CD4-positive, alpha-beta T cell treated with Interleukin-17A for 1 hour (primary cell): ENCODE data around the gene NFATC2.
"Not testable (repeated sequence)": the region's sequence is repeated elsewhere in the genome, so short reads cannot be mapped to it uniquely, and the experiment has no call there.

Source experiments
- DNase-seq: peaks from one replicate; pipeline ENCODE4 v3.0.0-alpha.2; 2020

NFATC2 gene

GRCh38 chr20:51567622-51568021, 25.1 kb upstream of the NFATC2 start:
- DNase-seq: no peak

GRCh38 chr20:51566594-51566993, 24.1 kb upstream of the NFATC2 start:
- DNase-seq: no peak

- no peak for DNase-seq
Observed at GRCh38 chr20:51565298-51566144, 23.0 kb upstream of the NFATC2 start.

GRCh38 chr20:51563486-51564332, 21.2 kb upstream of the NFATC2 start:
- no peak for DNase-seq

GRCh38 chr20:51563174-51563485, 20.6 kb upstream of the NFATC2 start:
- DNase-seq: no peak

- DNase-seq: peak; percentile 14
Observed at GRCh38 chr20:51562332-51563173, 20.0 kb upstream of the NFATC2 start.

- no peak for DNase-seq
Observed at GRCh38 chr20:51562027-51562331, 19.5 kb upstream of the NFATC2 start.

- no peak for DNase-seq
Observed at GRCh38 chr20:51560550-51561307, 18.2 kb upstream of the NFATC2 start.

GRCh38 chr20:51560042-51560441, 17.5 kb upstream of the NFATC2 start:
- no peak for DNase-seq

- no peak for DNase-seq
Observed at GRCh38 chr20:51554538-51555165, 12.1 kb upstream of the NFATC2 start.

GRCh38 chr20:51553897-51554486, 11.5 kb upstream of the NFATC2 start:
- DNase-seq: no peak

- DNase-seq: no peak
Observed at GRCh38 chr20:51551186-51551585, 8.7 kb upstream of the NFATC2 start.

- no peak for DNase-seq
Observed at GRCh38 chr20:51549474-51549873, 7.0 kb upstream of the NFATC2 start.

- DNase-seq: no peak
Observed at GRCh38 chr20:51547951-51548350, 5.4 kb upstream of the NFATC2 start.

- no peak for DNase-seq
Observed at GRCh38 chr20:51545515-51545914, 3.0 kb upstream of the NFATC2 start.

- DNase-seq: no peak
Observed at GRCh38 chr20:51543422-51543788, 886 bp upstream of the NFATC2 start.

GRCh38 chr20:51542033-51542570, 417 bp downstream of the NFATC2 start:
- DNase-seq: peak; percentile 72

- peak; percentile 94 for DNase-seq
Observed at GRCh38 chr20:51541189-51542032, 1.1 kb downstream of the NFATC2 start.

GRCh38 chr20:51540580-51540979, 1.9 kb downstream of the NFATC2 start:
- DNase-seq: peak; percentile 56

GRCh38 chr20:51540074-51540473, 2.4 kb downstream of the NFATC2 start:
- not testable (repeated sequence) for DNase-seq
